ENCODE data around the gene FAM228A. TPM values are rescaled to one million over a fixed set of nuclear protein-coding genes. Genes with fewer than 3 reads are reported as not detected.

The FAM228A gene
- total and polyA plus RNA-seq, 2 experiments from 2014 or later = 0.11 to 0.35 TPM

DNA sequence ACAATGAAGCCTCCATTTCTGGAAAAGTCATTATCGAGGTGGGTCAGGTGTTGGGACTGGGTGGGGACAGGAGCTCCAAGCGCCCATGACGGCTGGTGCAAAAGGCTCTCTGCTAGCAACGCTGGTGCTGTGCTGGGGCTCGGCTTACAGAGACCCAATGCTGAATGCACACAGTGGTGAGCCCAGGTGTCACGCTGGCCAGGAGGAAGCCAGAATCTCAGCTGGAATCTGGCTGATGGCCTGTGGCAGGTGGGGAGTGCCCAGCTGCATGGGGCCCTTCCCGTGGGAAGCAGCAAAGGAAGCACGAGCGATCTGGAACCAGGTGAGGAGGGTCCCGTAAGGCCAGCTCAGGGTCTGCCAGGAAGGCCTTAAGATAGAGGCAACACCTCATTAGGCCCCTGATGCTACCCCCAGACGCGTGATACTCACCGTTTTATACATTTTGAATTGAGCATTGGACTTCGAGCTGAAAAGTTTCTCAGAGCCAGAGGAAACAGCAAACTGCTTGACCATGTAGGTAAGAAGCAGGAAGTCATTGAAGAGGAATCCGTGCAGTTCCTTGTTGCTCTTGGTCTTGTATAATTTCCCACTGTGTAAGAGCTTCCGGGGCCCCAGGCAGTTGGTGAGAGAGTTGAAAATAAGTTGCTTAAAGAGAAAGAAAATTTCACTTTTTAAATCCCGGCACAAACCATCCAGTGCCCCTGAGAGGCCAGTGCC is 34.7 kb downstream of the FAM228A start:
- Histone ChIP-seq H3F3A (replicated peaks; ENCODE audit: low read depth) (no peaks in the 10 kb centered on the region), H3K27ac (ENCODE audit: low read depth) (no peak overlapping the region), H3K4me1 (ENCODE audit: insufficient read depth) (no peaks in the 10 kb centered on the region), H3K4me3 (no peak overlapping the region), H2AFZ (no peak overlapping the region), H3K27me3 (ENCODE audit: insufficient read depth) (no peaks in the 10 kb centered on the region), H3K4me2 (no peak overlapping the region), H4K20me1 (replicated peaks; ENCODE audit: insufficient read depth) (no peaks in the 10 kb centered on the region), H3K79me2 (replicated peaks; ENCODE audit: insufficient read depth) (no peaks in the 10 kb centered on the region), H3K36me3 (ENCODE audit: insufficient read depth) (no peaks in the 10 kb centered on the region), H3K9me2 (ENCODE audit: insufficient read depth) (no peaks in the 10 kb centered on the region)
- Mint-ChIP-seq H3K27ac (no peak overlapping the region), H3K27me3 (ENCODE audit: insufficient read depth, low read depth, poor library complexity) (peaks cover 6% of the 10 kb centered on the region), H3K4me1 (peaks cover 7% of the 10 kb centered on the region), H3K36me3 (ENCODE audit: low read depth) (no peaks in the 10 kb centered on the region; the same call in 2 of the 3 replicates), H3K4me3 (no peak overlapping the region), H3K9me3 (no peaks in the 10 kb centered on the region)
- DNase-seq (ENCODE audit: low spot score) (no peak), ATAC-seq (no peak)
- no peak for TF ChIP-seq ZNF331 (CRISPR knock-in tag; IDR thresholded peaks at IDR 0.05; ENCODE audit: low read depth)

DNA sequence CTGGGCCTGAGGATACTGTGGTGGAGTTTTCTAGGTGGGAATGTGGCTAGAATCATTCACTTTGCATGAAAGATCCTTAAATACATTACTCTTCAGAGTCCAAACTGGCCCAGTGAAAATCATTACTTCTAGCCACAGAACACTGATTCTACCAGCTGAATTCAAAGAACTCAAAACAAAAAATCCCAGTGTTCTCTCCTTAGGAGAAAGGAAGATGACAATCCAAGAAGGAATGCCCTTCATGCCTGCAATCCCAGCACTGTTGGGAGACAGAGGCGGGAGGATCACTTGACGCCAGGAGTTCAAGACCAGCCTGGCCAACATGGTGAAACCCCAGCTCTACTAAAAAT is 35.2 kb downstream of the FAM228A start:
- ATAC-seq = no peak
- Mint-ChIP-seq H3K4me3 (no peak overlapping the region), H3K36me3 (ENCODE audit: low read depth) (no peaks in the 10 kb centered on the region; the same call in 2 of the 3 replicates), H3K9me3 (no peaks in the 10 kb centered on the region), H3K27me3 (ENCODE audit: insufficient read depth, low read depth, poor library complexity) (peaks cover 6% of the 10 kb centered on the region), H3K27ac (no peak overlapping the region), H3K4me1 (peaks cover 7% of the 10 kb centered on the region)
- Histone ChIP-seq H3F3A (replicated peaks; ENCODE audit: low read depth) (no peaks in the 10 kb centered on the region), H3K27me3 (ENCODE audit: insufficient read depth) (no peaks in the 10 kb centered on the region), H3K27ac (ENCODE audit: low read depth) (no peak overlapping the region), H3K9me2 (ENCODE audit: insufficient read depth) (no peaks in the 10 kb centered on the region), H3K4me3 (no peak overlapping the region), H3K79me2 (replicated peaks; ENCODE audit: insufficient read depth) (no peaks in the 10 kb centered on the region), H4K20me1 (replicated peaks; ENCODE audit: insufficient read depth) (no peaks in the 10 kb centered on the region), H3K36me3 (ENCODE audit: insufficient read depth) (no peaks in the 10 kb centered on the region), H3K4me1 (ENCODE audit: insufficient read depth) (no peaks in the 10 kb centered on the region), H3K4me2 (no peak overlapping the region), H2AFZ (no peak overlapping the region)
- DNase-seq (ENCODE audit: low spot score) = no peak
- no peak for TF ChIP-seq POLR2AphosphoS5 (IDR thresholded peaks at IDR 0.05; ENCODE audit: low read depth)
- no peak for TF ChIP-seq ZNF331 (CRISPR knock-in tag; IDR thresholded peaks at IDR 0.05; ENCODE audit: low read depth)
- TF ChIP-seq NANOG (IDR thresholded peaks at IDR 0.05; ENCODE audit: borderline replicate concordance) = no peak
- no peak for TF ChIP-seq EZH2phosphoT487 (IDR thresholded peaks at IDR 0.05; ENCODE audit: unreplicated experiment)
- no peak for TF ChIP-seq STAT1 (IDR thresholded peaks at IDR 0.05; ENCODE audit: unreplicated experiment)
- TF ChIP-seq, protein P1, sequence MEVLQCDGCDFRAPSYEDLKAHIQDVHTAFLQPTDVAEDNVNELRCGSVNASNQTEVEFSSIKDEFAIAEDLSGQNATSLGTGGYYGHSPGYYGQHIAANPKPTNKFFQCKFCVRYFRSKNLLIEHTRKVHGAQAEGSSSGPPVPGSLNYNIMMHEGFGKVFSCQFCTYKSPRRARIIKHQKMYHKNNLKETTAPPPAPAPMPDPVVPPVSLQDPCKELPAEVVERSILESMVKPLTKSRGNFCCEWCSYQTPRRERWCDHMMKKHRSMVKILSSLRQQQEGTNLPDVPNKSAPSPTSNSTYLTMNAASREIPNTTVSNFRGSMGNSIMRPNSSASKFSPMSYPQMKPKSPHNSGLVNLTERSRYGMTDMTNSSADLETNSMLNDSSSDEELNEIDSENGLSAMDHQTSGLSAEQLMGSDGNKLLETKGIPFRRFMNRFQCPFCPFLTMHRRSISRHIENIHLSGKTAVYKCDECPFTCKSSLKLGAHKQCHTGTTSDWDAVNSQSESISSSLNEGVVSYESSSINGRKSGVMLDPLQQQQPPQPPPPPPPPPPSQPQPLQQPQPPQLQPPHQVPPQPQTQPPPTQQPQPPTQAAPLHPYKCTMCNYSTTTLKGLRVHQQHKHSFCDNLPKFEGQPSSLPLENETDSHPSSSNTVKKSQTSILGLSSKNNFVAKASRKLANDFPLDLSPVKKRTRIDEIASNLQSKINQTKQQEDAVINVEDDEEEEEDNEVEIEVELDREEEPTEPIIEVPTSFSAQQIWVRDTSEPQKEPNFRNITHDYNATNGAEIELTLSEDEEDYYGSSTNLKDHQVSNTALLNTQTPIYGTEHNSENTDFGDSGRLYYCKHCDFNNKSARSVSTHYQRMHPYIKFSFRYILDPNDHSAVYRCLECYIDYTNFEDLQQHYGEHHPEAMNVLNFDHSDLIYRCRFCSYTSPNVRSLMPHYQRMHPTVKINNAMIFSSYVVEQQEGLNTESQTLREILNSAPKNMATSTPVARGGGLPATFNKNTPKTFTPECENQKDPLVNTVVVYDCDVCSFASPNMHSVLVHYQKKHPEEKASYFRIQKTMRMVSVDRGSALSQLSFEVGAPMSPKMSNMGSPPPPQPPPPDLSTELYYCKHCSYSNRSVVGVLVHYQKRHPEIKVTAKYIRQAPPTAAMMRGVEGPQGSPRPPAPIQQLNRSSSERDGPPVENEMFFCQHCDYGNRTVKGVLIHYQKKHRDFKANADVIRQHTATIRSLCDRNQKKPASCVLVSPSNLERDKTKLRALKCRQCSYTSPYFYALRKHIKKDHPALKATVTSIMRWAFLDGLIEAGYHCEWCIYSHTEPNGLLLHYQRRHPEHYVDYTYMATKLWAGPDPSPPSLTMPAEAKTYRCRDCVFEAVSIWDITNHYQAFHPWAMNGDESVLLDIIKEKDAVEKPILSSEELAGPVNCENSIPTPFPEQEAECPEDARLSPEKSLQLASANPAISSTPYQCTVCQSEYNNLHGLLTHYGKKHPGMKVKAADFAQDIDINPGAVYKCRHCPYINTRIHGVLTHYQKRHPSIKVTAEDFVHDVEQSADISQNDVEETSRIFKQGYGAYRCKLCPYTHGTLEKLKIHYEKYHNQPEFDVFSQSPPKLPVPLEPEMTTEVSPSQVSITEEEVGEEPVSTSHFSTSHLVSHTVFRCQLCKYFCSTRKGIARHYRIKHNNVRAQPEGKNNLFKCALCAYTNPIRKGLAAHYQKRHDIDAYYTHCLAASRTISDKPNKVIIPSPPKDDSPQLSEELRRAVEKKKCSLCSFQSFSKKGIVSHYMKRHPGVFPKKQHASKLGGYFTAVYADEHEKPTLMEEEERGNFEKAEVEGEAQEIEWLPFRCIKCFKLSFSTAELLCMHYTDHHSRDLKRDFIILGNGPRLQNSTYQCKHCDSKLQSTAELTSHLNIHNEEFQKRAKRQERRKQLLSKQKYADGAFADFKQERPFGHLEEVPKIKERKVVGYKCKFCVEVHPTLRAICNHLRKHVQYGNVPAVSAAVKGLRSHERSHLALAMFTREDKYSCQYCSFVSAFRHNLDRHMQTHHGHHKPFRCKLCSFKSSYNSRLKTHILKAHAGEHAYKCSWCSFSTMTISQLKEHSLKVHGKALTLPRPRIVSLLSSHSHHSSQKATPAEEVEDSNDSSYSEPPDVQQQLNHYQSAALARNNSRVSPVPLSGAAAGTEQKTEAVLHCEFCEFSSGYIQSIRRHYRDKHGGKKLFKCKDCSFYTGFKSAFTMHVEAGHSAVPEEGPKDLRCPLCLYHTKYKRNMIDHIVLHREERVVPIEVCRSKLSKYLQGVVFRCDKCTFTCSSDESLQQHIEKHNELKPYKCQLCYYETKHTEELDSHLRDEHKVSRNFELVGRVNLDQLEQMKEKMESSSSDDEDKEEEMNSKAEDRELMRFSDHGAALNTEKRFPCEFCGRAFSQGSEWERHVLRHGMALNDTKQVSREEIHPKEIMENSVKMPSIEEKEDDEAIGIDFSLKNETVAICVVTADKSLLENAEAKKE (CRISPR knock-in tag; IDR thresholded peaks at IDR 0.05) = no peak
- TF ChIP-seq, protein P2, sequence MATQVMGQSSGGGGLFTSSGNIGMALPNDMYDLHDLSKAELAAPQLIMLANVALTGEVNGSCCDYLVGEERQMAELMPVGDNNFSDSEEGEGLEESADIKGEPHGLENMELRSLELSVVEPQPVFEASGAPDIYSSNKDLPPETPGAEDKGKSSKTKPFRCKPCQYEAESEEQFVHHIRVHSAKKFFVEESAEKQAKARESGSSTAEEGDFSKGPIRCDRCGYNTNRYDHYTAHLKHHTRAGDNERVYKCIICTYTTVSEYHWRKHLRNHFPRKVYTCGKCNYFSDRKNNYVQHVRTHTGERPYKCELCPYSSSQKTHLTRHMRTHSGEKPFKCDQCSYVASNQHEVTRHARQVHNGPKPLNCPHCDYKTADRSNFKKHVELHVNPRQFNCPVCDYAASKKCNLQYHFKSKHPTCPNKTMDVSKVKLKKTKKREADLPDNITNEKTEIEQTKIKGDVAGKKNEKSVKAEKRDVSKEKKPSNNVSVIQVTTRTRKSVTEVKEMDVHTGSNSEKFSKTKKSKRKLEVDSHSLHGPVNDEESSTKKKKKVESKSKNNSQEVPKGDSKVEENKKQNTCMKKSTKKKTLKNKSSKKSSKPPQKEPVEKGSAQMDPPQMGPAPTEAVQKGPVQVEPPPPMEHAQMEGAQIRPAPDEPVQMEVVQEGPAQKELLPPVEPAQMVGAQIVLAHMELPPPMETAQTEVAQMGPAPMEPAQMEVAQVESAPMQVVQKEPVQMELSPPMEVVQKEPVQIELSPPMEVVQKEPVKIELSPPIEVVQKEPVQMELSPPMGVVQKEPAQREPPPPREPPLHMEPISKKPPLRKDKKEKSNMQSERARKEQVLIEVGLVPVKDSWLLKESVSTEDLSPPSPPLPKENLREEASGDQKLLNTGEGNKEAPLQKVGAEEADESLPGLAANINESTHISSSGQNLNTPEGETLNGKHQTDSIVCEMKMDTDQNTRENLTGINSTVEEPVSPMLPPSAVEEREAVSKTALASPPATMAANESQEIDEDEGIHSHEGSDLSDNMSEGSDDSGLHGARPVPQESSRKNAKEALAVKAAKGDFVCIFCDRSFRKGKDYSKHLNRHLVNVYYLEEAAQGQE (IDR thresholded peaks at IDR 0.05; ENCODE audit: unreplicated experiment) = no peak
- TF ChIP-seq, protein P3, sequence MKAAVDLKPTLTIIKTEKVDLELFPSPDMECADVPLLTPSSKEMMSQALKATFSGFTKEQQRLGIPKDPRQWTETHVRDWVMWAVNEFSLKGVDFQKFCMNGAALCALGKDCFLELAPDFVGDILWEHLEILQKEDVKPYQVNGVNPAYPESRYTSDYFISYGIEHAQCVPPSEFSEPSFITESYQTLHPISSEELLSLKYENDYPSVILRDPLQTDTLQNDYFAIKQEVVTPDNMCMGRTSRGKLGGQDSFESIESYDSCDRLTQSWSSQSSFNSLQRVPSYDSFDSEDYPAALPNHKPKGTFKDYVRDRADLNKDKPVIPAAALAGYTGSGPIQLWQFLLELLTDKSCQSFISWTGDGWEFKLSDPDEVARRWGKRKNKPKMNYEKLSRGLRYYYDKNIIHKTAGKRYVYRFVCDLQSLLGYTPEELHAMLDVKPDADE (IDR thresholded peaks at IDR 0.05) = no peak
- no peak for TF ChIP-seq JUNB (IDR thresholded peaks at IDR 0.05; ENCODE audit: unreplicated experiment)
- no peak for TF ChIP-seq ZNF114 (CRISPR knock-in tag; IDR thresholded peaks at IDR 0.05)
- TF ChIP-seq CREB1 (CRISPR knock-in tag; IDR thresholded peaks at IDR 0.05; ENCODE audit: low read depth) = no peak
- TF ChIP-seq EZH2 (IDR thresholded peaks at IDR 0.05; ENCODE audit: low read depth, unreplicated experiment) = no peak
